GM19455 (cell line): Measurements from ENCODE around the gene KRTAP1-1.
"Not testable (repeated sequence)": the region's sequence is repeated elsewhere in the genome, so short reads cannot be mapped to it uniquely, and the experiment has no call there.

ENCODE experiments used
- ATAC-seq: cut with Tn5 transposase; IDR thresholded peaks from one replicate; pipeline ENCODE4 v1.9.1; 2021; ENCODE audit not compliant: unreplicated experiment

The KRTAP1-1 gene

GRCh38 chr17:41013181-41013580 is 28.1 kb downstream of the KRTAP1-1 start:
- ATAC-seq, result no peak

GRCh38 chr17:41012326-41013120 is 28.7 kb downstream of the KRTAP1-1 start:
- ATAC-seq, result no peak

- no peak for ATAC-seq
Measured at GRCh38 chr17:41010441-41010840, 30.8 kb downstream of the KRTAP1-1 start.

- ATAC-seq, result no peak
Measured at GRCh38 chr17:41009936-41010335, 31.3 kb downstream of the KRTAP1-1 start.

GRCh38 chr17:41009301-41009760 is 31.9 kb downstream of the KRTAP1-1 start:
- no peak for ATAC-seq

- no peak for ATAC-seq
Measured at GRCh38 chr17:41008811-41009210, 32.4 kb downstream of the KRTAP1-1 start, which contains the start of gene KRTAP3-1. TSS of gene KRTAP3-1 (minus strand) at chr17:41009128. CDS start at chr17:41009074, 54 bp downstream.

GRCh38 chr17:41004397-41004796 is 36.9 kb downstream of the KRTAP1-1 start:
- no peak for ATAC-seq

GRCh38 chr17:41003926-41004325 is 37.3 kb downstream of the KRTAP1-1 start:
- no peak for ATAC-seq

- no peak for ATAC-seq
Measured at GRCh38 chr17:41002814-41003213, 38.4 kb downstream of the KRTAP1-1 start.

GRCh38 chr17:41001795-41002194 is 39.5 kb downstream of the KRTAP1-1 start:
- ATAC-seq, result no peak

GRCh38 chr17:40999563-40999962 is 41.7 kb downstream of the KRTAP1-1 start, which contains the start of gene KRTAP3-2:
TSS of gene KRTAP3-2 (minus strand) at chr17:40999906. CDS start at chr17:40999853, 53 bp downstream.
- not testable (repeated sequence) for ATAC-seq

GRCh38 chr17:40997361-40997760 is 43.9 kb downstream of the KRTAP1-1 start:
- ATAC-seq, result no peak

GRCh38 chr17:40996829-40997228 is 44.4 kb downstream of the KRTAP1-1 start:
- ATAC-seq, result no peak

GRCh38 chr17:40995116-40995515 is 46.1 kb downstream of the KRTAP1-1 start:
- ATAC-seq, result no peak

GRCh38 chr17:40993839-40994238 is 47.4 kb downstream of the KRTAP1-1 start, which contains the start of gene KRTAP3-3:
TSS of gene KRTAP3-3 (minus strand) at chr17:40994164. CDS start at chr17:40994097, 67 bp downstream.
- ATAC-seq, result no peak

- ATAC-seq, result no peak
Measured at GRCh38 chr17:40993084-40993483, 48.2 kb downstream of the KRTAP1-1 start.

GRCh38 chr17:40992666-40993065 is 48.6 kb downstream of the KRTAP1-1 start:
- ATAC-seq, result no peak
